ENCODE data around the gene RPH3AL. TPM values are rescaled to one million over a fixed set of nuclear protein-coding genes. Genes with fewer than 3 reads are reported as not detected.

RPH3AL gene
- total and polyA plus RNA-seq, 11 donors: 2.8 to 9.4 (median 6.3) TPM

- Histone ChIP-seq H3K4me3 (no peak overlapping the region), H3K4me1 (peaks cover 14 to 61% (median 50%) of the 10 kb centered on the region in 12 donors), H3K27ac (peak overlapping the region; percentile 64 to 94 (median 85)), H3K9me3 (no peaks in the 10 kb centered on the region), H3K27me3 (no peaks in the 10 kb centered on the region), H3K36me3 (no peaks in the 10 kb centered on the region)
- intact Hi-C loops (cut with DNase I): loop anchor here in 3 of 10 donors (1.0 to 5.0 kb wide), 5 partner anchors 15 to 47 kb away; no protein-coding TSS in a partner anchor
- ATAC-seq (peak in 2 of 4 donors; percentile 2 to 9), DNase-seq (no peak)
- WGBS, 4 donors: 58 to 67% (median 65%) methylated on average over 3 of the region's 3 CpGs
- TF ChIP-seq POLR2A (IDR thresholded peaks at IDR 0.05) (no peak), CTCF (IDR thresholded peaks at IDR 0.05) (no peak)
Observed at GRCh38 chr17:349666-350065, 2.9 kb downstream of the RPH3AL start.

GRCh38 chr17:348692-349425, 3.7 kb downstream of the RPH3AL start:
- H3K9me3 ChIP-seq: no peaks in the 10 kb centered on the region
- no peak for TF ChIP-seq POLR2A (IDR thresholded peaks at IDR 0.05)
- TF ChIP-seq CTCF (IDR thresholded peaks at IDR 0.05): no peak
- peaks cover 14 to 61% (median 50%) of the 10 kb centered on the region in 12 donors for H3K4me1 ChIP-seq
- ATAC-seq (peak; percentile 9 to 55 (median 30)), DNase-seq (peak in 4 of 5 donors; percentile 21 to 62 (median 48))
- 62 to 67% (median 65%) methylated on average over 12 of the region's 12 CpGs for WGBS, 4 donors
- H3K36me3 ChIP-seq: no peaks in the 10 kb centered on the region
- H3K27me3 ChIP-seq: no peaks in the 10 kb centered on the region
- H3K27ac ChIP-seq: peak overlapping the region; percentile 64 to 94 (median 85)
- intact Hi-C loops (cut with DNase I): no loop called here
- no peak overlapping the region for H3K4me3 ChIP-seq

- 43 to 49% (median 46%) methylated on average over 2 of the region's 2 CpGs for WGBS, 4 donors
- TF ChIP-seq CTCF (IDR thresholded peaks at IDR 0.05): no peak
- TF ChIP-seq POLR2A (IDR thresholded peaks at IDR 0.05): no peak
- peak in 1 of 5 donors; percentile 4 for DNase-seq
- Histone ChIP-seq H3K36me3 (no peaks in the 10 kb centered on the region), H3K9me3 (no peaks in the 10 kb centered on the region), H3K27me3 (no peaks in the 10 kb centered on the region), H3K4me1 (peaks cover 14 to 56% (median 46%) of the 10 kb centered on the region in 12 donors), H3K27ac (peak overlapping the region; percentile 64 to 94 (median 85)), H3K4me3 (no peak overlapping the region)
- no peak for ATAC-seq
- intact Hi-C loops (cut with DNase I): no loop called here
Observed at GRCh38 chr17:348012-348411, 4.6 kb downstream of the RPH3AL start.

GRCh38 chr17:347309-347899, 5.2 kb downstream of the RPH3AL start:
- no peak overlapping the region for H3K4me3 ChIP-seq
- no peaks in the 10 kb centered on the region for H3K9me3 ChIP-seq
- no peak for ATAC-seq
- peaks cover 14 to 50% (median 40%) of the 10 kb centered on the region in 12 donors for H3K4me1 ChIP-seq
- TF ChIP-seq CTCF (IDR thresholded peaks at IDR 0.05): no peak
- TF ChIP-seq POLR2A (IDR thresholded peaks at IDR 0.05): no peak
- peak overlapping the region; percentile 64 to 94 (median 85) for H3K27ac ChIP-seq
- no peaks in the 10 kb centered on the region for H3K36me3 ChIP-seq
- intact Hi-C loops (cut with DNase I): no loop called here
- DNase-seq: peak in 2 of 5 donors; percentile 0 to 14
- 84 to 96% (median 91%) methylated on average over 5 of the region's 5 CpGs for whole genome bisulfite sequencing, 4 donors
- no peaks in the 10 kb centered on the region for H3K27me3 ChIP-seq
